ENCODE data around the gene SLC5A2. TPM values are rescaled to one million over a fixed set of nuclear protein-coding genes. Genes with fewer than 3 reads are reported as not detected.

The SLC5A2 gene
- total and polyA plus RNA-seq, 2 of the 13 experiments (the other 11 are each of a cell fraction or from before 2014, with no cell fraction given), result 0.24 to 0.97 TPM

GRCh38 chr16:31460582-31461002 lies 22.3 kb upstream of the SLC5A2 start:
- Histone ChIP-seq H3K79me2 (ENCODE audit: insufficient read depth, low read length) (peaks cover 38% of the 10 kb centered on the region), H3K9ac (ENCODE audit: insufficient read depth, low read depth, low read length) (no peak overlapping the region), H3K27me3 (ENCODE audit: control insufficient read depth in 1 of 2, insufficient read depth in 2 of 2, low read length in 2 of 2) (no peaks in the 10 kb centered on the region; a peak in 1 of 5 replicates), H3K36me3 (replicated peaks in 1 of 2; ENCODE audit: control insufficient read depth in 1 of 2, insufficient read depth in 2 of 2, low read length in 2 of 2) (peaks cover 28 to 42% of the 10 kb centered on the region in 2 experiments), H3K4me1 (ENCODE audit: insufficient read depth, low read length) (peaks cover 35% of the 10 kb centered on the region), H3K9me3 (ENCODE audit: low read length) (no peaks in the 10 kb centered on the region), H3K4me3 (replicated peaks in 1 of 3; ENCODE audit: insufficient read depth in 1 of 3, low read depth in 2 of 3, low read length in 3 of 3) (peak overlapping the region; percentile 58 to 72 (median 61)), H3K4me2 (ENCODE audit: low read depth, low read length) (peak overlapping the region; percentile 81), H2AFZ (ENCODE audit: low read length) (no peak overlapping the region), H3K27ac (ENCODE audit: extremely low read length, insufficient read depth, low read length) (no peak overlapping the region), H4K20me1 (ENCODE audit: insufficient read depth, low read length) (peaks cover 36% of the 10 kb centered on the region)
- ChIA-PET CTCF (ENCODE audit: low intra/inter-chr PET ratio, low total read pairs) (no interaction called here), POLR2A (interaction anchor here (1.0 to 8.3 kb wide), 13 partner anchors 8 to 343 kb away, joined by 3 to 110 read pairs (median 8); partner anchors contain the start of genes FUS, PYCARD, RUSF1 and TGFB1I1)
- in situ Hi-C loops (cut with HindIII; ENCODE audit: extremely low pct_ligation_motif_present, low pct_unique_long_range_greater_than_20kb), result no loop called here
- intact Hi-C loops (cut with micrococcal nuclease; ENCODE audit: unreplicated experiment), result no loop called here
- ATAC-seq, result no peak
- DNase-seq (ENCODE audit: low spot score), result peak; percentile 54
- no peak for FAIRE-seq
- BruUV-seq (replicated peaks), result TSS peak; percentile 62
- WGBS (ENCODE audit: low lambda C conversion rate), result 80% methylated on average over 8 of the region's 8 CpGs
- TF ChIP-seq GATAD1 (CRISPR knock-in tag; IDR thresholded peaks at IDR 0.05) (peak; percentile 14; the same call in 1 of the 2 replicates), MXD1 (CRISPR knock-in tag; IDR thresholded peaks at IDR 0.05) (no peak), FOXA3 (CRISPR knock-in tag; IDR thresholded peaks at IDR 0.05) (0 out of 2 replicates have a peak, but pooled peaks have one; percentile 15), ZSCAN5A (CRISPR knock-in tag; IDR thresholded peaks at IDR 0.05; ENCODE audit: borderline replicate concordance) (no peak), ZBTB2 (CRISPR knock-in tag; IDR thresholded peaks at IDR 0.05; ENCODE audit: low read depth) (no peak), BCL3 (CRISPR knock-in tag; IDR thresholded peaks at IDR 0.05) (no peak), ZNF770 (CRISPR knock-in tag; IDR thresholded peaks at IDR 0.05) (peak; percentile 89), ETS1 (CRISPR knock-in tag; IDR thresholded peaks at IDR 0.05) (no peak), CREBL2 (CRISPR knock-in tag; IDR thresholded peaks at IDR 0.05; ENCODE audit: borderline replicate concordance) (no peak), MIXL1 (CRISPR knock-in tag; IDR thresholded peaks at IDR 0.05) (0 out of 2 replicates have a peak, but pooled peaks have one; percentile 13), RAD21 (CRISPR knock-in tag; IDR thresholded peaks at IDR 0.05) (peak; percentile 22; the same call in 1 of the 2 replicates), ZBTB38 (CRISPR knock-in tag; IDR thresholded peaks at IDR 0.05) (no peak), ZNF34 (CRISPR knock-in tag; IDR thresholded peaks at IDR 0.05; ENCODE audit: borderline replicate concordance) (0 out of 2 replicates have a peak, but pooled peaks have one; percentile 43), FOXK1 (CRISPR knock-in tag; IDR thresholded peaks at IDR 0.05; ENCODE audit: borderline replicate concordance, low read depth) (peak; percentile 13; the same call in 1 of the 2 replicates)
